ENCODE data around the gene PBX4.

Gene PBX4

GRCh38 chr19:19552798-19553197, 65.7 kb downstream of the PBX4 start:
- peak; percentile 77 for DNase-seq

- DNase-seq = no peak
Observed at GRCh38 chr19:19551853-19552192, 66.7 kb downstream of the PBX4 start.

GRCh38 chr19:19550972-19551852, 67.3 kb downstream of the PBX4 start:
- no peak for DNase-seq

- DNase-seq = no peak
Observed at GRCh38 chr19:19550485-19550929, 68.0 kb downstream of the PBX4 start.

GRCh38 chr19:19549804-19550464, 68.6 kb downstream of the PBX4 start:
- DNase-seq = peak; percentile 54

GRCh38 chr19:19548915-19549759, 69.3 kb downstream of the PBX4 start:
- DNase-seq = no peak

GRCh38 chr19:19547674-19548336, 70.7 kb downstream of the PBX4 start:
- DNase-seq = no peak

GRCh38 chr19:19546751-19547162, 71.7 kb downstream of the PBX4 start:
- no peak for DNase-seq

GRCh38 chr19:19545707-19546106, 72.8 kb downstream of the PBX4 start:
- no peak for DNase-seq

GRCh38 chr19:19544954-19545591, 73.4 kb downstream of the PBX4 start:
- DNase-seq = no peak

- DNase-seq = no peak
Observed at GRCh38 chr19:19544257-19544953, 74.1 kb downstream of the PBX4 start.

GRCh38 chr19:19543640-19544039, 74.8 kb downstream of the PBX4 start:
- DNase-seq = no peak

- DNase-seq = no peak
Observed at GRCh38 chr19:19543101-19543500, 75.4 kb downstream of the PBX4 start.

GRCh38 chr19:19542507-19542906, 76.0 kb downstream of the PBX4 start:
- DNase-seq = peak; percentile 56

- no peak for DNase-seq
Observed at GRCh38 chr19:19541616-19542015, 76.9 kb downstream of the PBX4 start.

- DNase-seq = peak; percentile 81
Observed at GRCh38 chr19:19540715-19541515, 77.6 kb downstream of the PBX4 start.

GRCh38 chr19:19540064-19540714, 78.3 kb downstream of the PBX4 start:
- DNase-seq = no peak

GRCh38 chr19:19539698-19540063, 78.8 kb downstream of the PBX4 start:
- no peak for DNase-seq

- DNase-seq = no peak
Observed at GRCh38 chr19:19538785-19539166, 79.7 kb downstream of the PBX4 start.

GRCh38 chr19:19538061-19538784, 80.3 kb downstream of the PBX4 start, which contains the start of gene CILP2:
TSS of gene CILP2 (plus strand) at chr19:19538265. CDS start at chr19:19538350, 85 bp downstream.
- no peak for DNase-seq

Measured in OCI-M1 (cell line).